Activated naive CD8-positive, alpha-beta T cell treated with anti-CD3 and anti-CD28 coated beads, Interleukin-2, amount 50 U/mL, for 16 hours (primary cell): ENCODE data around the gene TMEM218.

Experiments
- DNase-seq: peaks from one replicate; pipeline ENCODE4 v3.0.0-alpha.2; 2020; ENCODE audit warnings: low read depth, low spot score

Gene TMEM218

DNA sequence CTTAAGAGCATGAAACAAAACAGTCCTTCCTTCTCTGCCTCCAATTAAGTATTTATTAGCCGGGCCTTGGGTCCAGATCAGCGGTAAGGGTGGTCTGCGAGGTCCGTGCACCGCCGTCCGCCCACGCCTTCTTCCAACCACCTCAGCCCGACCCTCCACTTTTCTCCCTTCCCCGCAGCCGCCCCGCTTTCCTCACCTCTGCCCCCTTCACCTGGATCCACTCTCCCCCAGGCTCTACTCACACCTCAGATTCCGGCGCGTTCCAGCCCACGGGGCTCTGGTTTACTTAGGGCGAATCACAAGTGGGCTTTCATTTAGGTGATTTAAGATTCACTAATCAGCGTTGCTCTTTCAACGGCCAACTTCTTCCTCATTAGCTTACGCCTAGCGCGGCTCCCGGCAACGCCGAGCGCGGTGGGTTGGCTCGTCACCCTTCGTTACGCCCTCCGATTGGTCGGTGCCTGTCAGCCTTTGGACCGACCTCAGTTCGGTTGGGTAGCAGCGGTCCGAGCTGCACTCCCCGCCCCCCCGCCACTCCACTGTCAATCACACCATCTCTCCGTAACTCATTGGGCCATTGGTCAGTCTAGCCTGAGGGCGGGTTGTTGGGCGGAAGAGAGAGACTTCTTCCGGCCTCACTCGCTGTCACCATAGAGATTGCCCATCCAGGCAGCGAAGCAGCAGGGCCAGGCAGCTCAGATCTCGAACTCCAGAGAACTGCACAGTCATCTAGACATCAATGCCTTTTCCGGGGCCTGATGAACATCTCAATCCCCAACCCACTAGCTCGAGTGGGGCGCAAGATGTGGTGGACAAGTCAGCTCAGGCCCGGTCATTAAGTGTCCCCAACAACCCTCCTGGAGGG is at the start of gene TMEM218:
Gene TMEM218, minus strand, starts transcription at position 284 of the 865 bp plus-strand sequence. CDS start 9,385 bp downstream, outside the sequence.
- peak; percentile 93 for DNase-seq

DNA sequence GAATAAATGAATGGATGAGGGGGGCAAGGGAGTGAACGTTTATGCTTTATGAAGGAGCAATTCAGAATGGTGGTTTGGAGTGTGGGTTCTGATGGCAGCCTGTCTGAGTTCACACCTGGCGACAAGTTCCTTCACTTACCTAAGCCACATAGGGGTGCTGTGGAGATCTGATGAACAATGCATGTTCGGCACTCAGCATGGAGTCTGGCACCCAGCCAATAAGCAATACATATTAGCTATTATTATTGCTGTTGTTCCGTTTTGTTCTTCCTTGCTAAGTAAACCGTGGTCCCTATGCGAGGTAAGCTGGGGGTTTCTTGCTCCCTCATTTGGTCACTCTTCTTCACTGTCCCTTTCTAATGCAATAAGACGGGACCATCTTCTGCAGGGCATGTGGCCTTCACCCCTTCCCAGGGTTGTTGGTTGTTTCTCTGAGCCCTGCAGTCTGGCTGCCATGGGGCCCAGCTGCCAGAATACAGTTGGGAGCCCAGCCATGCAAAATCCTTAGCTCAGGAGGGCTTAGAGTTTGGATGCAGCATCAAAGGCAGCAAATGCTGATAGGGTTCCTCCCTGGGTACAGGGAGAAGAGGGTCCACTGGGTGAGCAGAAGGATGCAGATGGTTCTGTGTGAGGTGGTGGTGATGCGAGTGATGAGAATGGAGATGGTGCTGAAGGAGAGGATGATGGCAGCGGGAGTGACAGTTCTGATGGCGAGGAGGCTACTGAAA is 46.7 kb upstream of the TMEM218 start:
- DNase-seq = no peak

DNA sequence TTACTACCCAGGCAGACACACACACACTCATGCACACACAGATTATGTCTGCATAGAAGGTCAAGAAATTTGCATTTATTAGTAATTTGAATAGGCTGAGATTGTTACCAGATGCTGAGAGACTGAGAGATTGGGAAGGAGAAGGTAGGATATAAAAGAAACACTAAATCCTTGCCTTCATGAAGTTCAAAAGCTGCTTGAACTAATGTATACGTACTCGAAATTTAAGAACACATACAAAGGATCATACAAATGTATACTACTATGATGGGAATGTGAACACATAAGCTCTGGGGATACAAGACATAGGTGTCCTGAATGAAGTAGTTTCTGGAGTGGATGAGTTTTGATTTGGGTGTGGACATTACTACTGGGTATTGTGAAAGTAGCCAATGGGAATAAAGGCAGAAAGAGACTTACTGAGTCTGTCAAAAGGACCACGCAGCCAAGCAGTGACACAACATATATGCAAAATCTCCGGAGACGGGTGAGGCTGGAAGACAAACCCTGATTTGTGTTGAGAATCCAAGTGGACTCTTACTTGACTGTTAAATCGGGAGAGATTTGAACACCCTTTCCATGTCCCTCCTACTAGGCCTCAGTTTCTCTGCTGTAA is 45.8 kb upstream of the TMEM218 start:
- DNase-seq = no peak

- DNase-seq = no peak
These were observed 45.1 kb upstream of the TMEM218 start for GRCh38 chr11:125156346-125157117.

- no peak for DNase-seq
These were observed 44.3 kb upstream of the TMEM218 start for GRCh38 chr11:125155767-125156166.

DNA sequence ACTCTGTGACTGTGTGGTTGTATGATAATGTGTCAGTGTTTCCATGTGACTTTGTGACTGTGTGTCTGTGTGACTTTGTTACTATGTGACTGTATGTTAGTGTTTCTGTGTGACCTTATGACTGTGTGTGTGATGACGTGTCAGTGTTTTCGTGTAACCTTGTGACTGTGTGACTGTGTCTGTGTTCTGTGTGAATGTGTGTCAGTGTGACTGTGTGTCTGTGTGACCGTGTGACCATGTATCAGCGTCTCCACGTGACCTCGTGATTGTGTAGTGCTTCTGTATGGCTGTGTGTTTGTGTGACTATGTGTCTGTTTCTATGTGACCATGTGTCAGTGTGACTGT is 43.6 kb upstream of the TMEM218 start:
- DNase-seq = no peak

GRCh38 chr11:125154378-125155099 is 43.1 kb upstream of the TMEM218 start:
- DNase-seq = no peak

GRCh38 chr11:125153837-125154236 is 42.4 kb upstream of the TMEM218 start:
- no peak for DNase-seq

DNA sequence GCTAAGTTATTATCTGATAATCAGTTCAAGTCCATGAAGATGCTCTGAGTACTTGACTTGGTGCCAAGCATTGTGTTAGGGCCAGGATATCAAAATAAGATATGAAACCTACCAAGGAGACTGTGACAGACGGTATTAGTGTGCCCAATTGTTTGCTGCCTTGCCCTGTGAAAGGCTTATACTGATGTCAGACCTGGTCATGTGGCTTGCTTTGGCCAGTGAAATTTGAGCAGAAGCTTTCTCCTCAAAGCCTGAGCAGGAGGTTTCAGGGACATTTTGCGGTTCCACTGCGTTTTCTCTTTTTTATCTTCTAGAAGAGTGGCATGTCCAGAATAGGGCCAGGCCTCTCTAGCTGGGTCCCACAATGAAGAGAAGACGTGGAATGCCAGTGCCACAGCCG is 37.3 kb upstream of the TMEM218 start:
- DNase-seq = no peak

GRCh38 chr11:125148011-125148410 is 36.6 kb upstream of the TMEM218 start:
- no peak for DNase-seq

GRCh38 chr11:125147280-125147679 is 35.9 kb upstream of the TMEM218 start:
- no peak for DNase-seq

DNA sequence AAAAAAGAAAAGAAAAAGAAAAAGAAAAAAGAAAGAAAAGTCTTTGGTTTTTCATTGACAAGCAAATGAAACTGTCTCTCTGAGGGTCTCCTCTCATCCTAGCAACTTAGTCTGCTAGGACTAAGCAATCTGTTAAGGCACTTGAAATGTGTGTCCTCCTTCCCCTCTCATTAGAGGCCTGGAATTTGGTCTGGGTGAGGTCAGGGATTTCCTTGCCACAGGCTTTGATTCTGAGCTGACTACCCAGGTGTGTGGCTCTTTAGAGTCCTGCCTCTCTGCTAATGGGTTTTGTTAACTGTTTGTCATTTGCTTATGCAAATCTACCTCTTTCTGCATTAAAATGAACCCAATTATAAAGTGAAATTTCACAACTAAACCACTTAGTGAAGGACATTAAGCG is 34.8 kb upstream of the TMEM218 start:
- no peak for DNase-seq

DNA sequence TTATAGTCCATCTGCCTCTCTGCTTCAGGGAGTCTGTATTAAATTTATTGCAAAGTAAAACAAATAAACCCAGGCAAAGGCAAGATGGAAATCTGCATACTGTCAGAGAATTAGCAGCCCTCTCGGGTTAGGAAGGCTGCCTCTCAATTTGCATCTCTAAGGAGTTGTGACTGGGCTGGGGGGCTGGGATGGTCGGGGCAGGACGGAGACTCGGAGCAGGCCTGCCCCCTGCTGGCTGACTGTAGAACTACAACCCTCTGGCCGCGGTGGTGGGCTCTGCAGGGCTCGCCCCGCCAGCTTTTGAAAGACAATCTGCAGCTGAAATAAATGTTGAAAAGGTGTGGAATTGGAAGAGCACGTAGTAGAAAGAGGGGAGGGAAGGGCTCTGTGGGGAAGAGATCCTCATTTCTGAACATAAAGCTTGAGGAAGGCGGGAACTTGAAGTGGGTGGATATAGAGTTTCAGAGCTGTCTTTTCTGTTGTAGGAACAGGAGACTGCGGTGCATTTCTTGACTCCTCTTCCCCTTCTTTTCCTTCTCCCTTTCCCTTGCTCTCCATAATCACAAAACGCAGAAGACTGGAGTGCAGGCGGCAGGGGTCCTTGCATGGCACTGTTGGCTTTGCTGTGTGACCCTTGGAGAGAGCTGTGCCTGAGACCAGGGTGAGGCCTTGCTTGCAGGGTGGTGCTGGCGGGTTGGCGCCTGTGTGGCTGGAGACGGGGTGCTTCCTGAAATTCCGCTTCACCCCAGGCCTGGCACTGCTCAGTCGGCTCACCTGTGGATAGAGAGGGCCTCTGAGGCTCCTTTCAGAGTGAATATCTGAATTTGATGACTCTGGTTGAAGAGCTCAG is 30.5 kb upstream of the TMEM218 start:
- peak; percentile 45 for DNase-seq

DNA sequence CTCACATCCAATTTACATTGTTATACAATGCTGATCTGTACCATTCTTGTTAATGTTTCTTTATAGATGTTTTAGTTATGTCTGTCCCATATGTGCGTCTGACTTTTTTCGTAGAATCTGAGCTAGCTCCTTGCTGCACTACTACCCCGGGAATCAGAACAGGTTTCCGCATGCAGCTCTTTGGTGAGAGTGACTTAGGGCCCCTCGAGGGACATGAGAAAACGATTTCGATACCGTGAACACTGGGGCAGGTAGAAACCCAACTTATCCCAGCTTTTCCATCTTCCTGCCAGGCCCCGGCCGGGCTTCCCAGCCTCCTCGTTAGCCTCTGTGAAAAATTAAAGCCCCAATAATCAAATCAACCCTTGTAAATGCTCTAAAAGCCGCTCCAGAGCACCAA is 29.8 kb upstream of the TMEM218 start:
- no peak for DNase-seq

GRCh38 chr11:125140233-125140632 is 28.8 kb upstream of the TMEM218 start:
- DNase-seq = no peak

DNA sequence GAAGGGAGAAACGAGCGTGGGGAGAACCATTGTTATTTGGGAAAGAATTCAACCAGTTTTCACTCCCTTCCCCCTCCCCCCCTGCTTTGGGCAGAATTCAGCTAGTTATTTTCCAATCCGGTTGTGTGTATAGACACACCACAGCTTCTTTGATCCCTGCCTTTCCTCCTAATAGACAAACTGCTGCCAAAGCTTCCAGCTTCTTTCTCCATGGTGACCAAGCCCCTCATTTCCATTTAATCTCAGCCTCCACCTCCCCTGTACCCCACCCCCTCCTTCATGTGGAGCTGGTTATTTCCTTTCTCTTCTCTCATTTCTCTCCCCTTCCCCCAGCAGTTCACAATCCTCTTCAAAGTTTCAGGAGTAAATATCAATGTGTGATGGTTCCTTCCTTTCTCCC is 28.4 kb upstream of the TMEM218 start:
- DNase-seq = no peak

DNA sequence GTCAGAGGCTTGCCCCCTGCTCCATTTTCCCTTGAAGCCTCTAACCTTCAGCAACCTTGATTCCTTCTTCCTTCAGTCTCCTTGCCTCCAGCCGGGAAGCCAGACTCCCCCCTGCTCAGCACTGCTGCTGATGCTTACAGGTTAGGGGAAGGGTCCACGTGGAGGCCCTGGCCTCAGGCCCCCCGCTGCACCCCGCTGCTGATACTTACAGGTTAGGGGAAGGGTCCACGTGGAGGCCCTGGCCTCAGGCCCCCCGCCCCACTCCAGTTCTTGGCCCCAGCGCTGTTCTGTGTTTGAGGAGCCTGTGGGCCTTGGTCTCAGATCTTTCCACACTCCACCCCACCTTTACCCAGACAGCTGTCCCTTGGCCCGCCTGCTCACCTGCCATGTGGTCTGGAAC is 27.5 kb upstream of the TMEM218 start:
- DNase-seq = no peak

DNA sequence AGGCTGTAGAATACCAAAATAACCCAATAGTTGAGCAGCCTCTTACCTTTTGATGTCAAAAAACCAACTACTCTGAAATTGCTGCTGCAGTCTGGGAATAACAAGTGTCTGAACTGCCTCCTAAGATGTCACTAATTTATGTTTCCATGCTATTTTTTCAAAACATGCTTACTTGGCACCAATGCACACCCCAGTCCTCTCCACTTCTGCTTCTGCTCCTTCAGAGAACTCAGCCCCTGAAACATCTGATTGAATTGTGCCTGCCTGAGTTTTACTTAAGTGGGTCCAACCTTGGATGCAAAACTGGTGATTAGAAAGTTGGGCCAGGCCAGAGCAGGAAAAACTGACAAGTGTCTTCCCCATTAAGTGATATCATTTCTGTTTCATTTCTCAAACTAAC is 24.6 kb upstream of the TMEM218 start:
- no peak for DNase-seq

DNA sequence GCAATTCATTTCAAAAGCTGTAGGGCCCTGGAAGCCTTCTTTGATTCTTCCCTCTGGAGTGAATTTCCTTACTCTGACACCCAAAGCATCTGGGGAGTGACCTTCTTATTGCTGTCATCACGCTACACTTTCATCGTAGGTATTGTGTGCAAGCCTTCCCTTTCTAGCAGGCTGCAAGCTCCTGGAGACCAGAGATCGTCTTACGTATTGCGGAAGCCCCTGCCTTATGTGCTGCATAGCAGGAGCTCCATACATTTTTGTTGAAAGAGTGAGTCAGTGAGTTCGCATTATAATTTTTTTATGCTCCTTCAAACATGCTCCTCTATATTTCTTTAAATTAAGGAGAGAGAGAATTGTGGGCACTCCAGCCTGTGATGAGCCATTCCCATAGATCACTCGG is 21.2 kb upstream of the TMEM218 start:
- DNase-seq = no peak

DNA sequence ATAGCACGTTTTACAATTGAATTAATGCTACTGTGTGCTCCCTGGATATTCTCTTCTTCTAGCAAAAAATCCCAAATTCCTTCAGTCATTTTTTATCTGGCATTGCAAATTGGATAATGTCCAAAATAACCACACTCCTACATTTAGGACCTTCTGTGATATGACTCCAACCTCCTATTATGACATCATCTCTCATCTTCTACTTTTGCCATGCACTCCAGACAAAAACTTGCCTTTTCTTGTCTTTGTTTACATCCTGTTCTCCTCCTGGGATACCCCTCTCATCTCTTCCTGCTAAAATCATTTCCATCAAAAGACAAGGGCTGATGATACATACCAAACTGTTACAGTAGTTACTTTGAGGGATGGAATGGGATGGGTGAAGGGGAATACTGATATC is 20.6 kb upstream of the TMEM218 start:
- no peak for DNase-seq
